ENCODE measurements around the gene CSGALNACT2.

The CSGALNACT2 gene

DNA sequence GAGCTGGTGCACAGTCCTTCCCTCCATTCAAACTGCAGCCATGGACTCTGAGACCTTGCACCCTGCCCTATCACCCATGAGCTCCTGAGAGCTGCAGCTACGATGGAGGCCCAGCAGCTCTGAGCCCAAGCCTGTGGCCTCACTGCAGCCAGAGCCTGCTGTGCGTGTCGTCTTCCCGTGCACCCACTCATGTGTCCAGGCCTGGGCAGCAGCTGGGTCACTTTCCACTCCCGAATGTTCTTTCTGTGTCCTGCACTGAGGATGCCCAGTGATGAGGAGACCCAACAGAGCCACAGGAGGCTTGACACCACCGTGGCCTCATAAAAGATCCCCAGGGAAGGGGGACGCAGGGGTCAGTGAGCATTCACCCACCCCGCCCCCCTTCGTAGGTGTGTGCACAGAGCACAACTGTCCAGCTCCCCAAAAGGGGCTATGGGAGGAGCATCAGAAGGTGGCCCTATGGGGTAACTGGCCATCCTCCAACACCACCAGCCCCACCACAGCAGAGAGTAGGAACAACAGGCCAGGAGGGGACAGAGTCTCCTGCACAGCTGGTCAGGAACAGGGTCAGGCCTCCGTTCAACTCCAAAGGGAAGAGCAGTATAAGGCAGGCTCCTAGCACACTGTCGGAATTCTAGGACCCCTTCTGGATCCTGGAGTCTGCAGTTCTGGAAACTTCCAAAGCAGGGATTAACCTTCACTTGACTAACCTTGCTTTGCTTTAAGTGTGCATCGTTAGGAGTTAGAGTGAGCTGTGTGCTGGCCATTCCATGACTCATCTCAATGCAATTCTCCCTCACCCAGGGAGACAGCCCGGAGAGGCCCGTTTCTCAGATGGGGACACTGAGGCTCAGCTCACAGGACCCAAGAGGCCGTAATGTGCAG lies 76.1 kb downstream of the CSGALNACT2 start:
- TF ChIP-seq, protein P1, sequence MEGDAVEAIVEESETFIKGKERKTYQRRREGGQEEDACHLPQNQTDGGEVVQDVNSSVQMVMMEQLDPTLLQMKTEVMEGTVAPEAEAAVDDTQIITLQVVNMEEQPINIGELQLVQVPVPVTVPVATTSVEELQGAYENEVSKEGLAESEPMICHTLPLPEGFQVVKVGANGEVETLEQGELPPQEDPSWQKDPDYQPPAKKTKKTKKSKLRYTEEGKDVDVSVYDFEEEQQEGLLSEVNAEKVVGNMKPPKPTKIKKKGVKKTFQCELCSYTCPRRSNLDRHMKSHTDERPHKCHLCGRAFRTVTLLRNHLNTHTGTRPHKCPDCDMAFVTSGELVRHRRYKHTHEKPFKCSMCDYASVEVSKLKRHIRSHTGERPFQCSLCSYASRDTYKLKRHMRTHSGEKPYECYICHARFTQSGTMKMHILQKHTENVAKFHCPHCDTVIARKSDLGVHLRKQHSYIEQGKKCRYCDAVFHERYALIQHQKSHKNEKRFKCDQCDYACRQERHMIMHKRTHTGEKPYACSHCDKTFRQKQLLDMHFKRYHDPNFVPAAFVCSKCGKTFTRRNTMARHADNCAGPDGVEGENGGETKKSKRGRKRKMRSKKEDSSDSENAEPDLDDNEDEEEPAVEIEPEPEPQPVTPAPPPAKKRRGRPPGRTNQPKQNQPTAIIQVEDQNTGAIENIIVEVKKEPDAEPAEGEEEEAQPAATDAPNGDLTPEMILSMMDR (IDR thresholded peaks at IDR 0.05; ENCODE audit: insufficient read depth, low read depth, low read length, missing control alignments) = no peak
- DNase-seq (ENCODE audit: low read depth) = no peak
- H3K4me3 ChIP-seq (ENCODE audit: low read depth, low read length) = no peak overlapping the region

DNA sequence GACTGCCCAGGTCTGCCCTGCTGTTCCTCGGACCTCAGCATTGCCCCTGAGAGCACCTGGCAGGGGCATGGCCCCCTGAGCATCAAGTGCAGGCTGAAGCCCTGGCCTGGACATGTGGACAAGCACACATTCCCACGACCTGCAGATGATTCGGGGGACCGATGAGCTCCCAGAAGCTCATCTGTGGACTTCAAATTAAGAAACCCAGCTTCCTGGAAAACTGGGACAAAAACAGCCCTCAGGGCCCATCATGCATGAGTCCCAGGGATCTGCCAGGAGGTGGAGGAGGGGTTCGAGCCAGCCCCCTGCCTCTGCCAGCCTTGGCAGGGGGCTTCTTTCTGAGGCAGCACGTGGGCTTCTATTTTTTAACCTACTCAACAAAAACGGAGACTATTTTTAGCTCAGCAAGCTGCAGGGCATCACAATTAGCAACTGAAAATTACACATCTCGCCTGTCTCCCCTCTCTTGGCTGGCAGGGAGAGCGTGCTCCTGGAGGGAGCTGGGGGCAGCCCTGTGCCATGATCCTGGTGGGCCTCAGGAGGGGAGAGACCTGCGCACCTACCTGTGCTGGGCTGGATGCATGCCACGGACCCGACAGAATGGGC lies 76.8 kb downstream of the CSGALNACT2 start:
- TF ChIP-seq, protein P1 (IDR thresholded peaks at IDR 0.05; ENCODE audit: insufficient read depth, low read depth, low read length, missing control alignments) = no peak
- H3K4me3 ChIP-seq (ENCODE audit: low read depth, low read length) = no peak overlapping the region
- DNase-seq (ENCODE audit: low read depth) = no peak

DNA sequence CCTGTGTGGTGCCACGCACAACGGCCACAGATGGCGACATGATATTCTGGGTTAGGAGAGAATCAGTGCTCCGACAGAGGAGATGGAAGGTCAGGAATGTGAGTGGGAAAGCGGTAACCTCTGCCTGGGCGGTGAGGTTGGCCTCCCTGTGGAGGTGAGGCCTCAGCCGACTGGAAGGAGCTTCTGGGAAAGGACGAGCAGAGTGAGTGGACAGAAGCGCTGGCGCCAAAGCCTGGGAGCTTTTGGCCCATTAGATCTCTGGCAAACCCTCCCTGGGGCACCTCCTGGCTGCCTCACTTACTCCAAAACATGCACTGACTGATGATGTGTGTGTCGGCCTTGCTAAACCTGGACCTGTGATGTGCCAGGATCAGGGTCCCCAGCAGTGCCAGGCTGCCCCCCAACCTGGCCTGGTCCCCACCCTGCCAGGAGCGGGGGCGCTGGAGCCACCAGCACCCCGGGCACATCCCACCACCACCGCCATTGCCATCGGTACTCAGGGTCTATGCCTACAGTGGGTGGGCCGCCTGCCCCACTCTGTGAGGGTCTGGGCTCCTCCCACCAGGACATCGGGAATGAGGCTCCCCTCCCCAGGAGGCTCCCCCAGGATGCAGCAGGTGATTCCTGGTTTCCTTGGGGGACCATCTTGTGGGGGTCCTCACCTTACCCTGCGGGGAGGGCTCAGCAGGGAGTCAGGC lies 77.7 kb downstream of the CSGALNACT2 start:
- no peak overlapping the region for H3K4me3 ChIP-seq (ENCODE audit: low read depth, low read length)
- DNase-seq (ENCODE audit: low read depth) = no peak
- TF ChIP-seq, protein P1 (IDR thresholded peaks at IDR 0.05; ENCODE audit: insufficient read depth, low read depth, low read length, missing control alignments) = no peak

DNA sequence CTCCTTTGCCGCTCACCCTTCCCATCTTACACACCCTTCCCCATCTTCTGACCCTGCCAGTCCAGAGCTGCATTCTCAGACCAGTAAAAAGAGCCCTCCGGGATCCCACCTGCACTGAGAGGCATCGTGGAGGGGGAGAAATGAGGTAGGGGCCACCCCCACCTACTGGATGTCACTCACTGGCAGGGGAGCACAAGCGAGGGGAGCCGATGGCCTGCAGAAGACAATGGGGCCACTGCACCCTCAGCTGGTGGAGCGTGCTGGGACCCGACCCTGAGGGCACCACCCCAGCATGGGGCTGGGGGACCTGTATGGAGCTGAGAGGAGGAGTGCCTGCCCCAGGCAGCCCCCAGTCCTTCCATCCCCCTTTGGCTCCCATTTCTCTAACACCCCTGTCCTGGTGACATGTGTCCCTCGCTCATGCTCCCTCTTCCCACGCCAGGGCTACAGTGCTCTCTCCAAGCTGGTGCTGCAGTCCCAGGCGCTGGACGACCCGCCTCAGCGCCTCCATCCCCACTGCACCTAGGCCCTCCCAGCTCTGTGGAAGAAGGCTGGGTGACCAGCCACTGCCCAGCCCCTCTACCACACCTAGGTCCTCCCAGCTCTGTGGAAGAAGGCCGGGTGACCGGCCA lies 78.8 kb downstream of the CSGALNACT2 start:
- TF ChIP-seq, protein P1 (IDR thresholded peaks at IDR 0.05; ENCODE audit: insufficient read depth, low read depth, low read length, missing control alignments) = no peak
- DNase-seq (ENCODE audit: low read depth) = no peak
- H3K4me3 ChIP-seq (ENCODE audit: low read depth, low read length) = no peak overlapping the region

DNA sequence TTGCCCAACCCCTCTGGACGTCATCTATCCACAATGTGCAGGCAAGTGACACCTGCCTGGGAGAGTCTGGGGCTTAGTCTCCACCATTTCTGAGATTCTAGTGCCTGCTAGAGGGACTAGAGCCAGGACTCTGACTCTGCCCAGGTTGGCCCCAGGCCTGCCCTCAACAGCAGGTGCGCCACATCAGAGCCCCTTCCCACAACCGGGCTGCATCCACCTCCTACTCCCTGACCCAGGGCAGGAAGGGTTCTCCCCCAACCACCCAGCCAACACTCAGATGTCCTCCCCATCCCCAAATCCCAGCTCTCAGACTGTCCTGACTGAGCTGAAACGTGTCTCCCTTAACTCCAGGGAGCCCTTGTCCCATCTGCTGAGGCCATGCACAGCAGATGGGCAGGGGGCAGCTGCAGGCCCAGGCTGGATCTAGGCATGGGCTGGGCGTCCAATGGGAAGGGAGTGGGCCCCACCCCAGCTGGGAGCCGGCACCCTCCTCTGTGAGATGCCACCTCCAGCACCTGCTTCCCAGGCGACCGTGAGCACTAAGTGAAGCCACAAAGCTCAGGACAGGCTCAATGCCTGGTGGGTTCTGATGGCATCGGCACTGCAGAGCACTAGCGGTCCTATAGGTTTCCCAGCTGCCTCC lies 79.4 kb downstream of the CSGALNACT2 start:
- TF ChIP-seq, protein P1 (IDR thresholded peaks at IDR 0.05; ENCODE audit: insufficient read depth, low read depth, low read length, missing control alignments) = no peak
- H3K4me3 ChIP-seq (ENCODE audit: low read depth, low read length) = no peak overlapping the region
- DNase-seq (ENCODE audit: low read depth) = no peak

DNA sequence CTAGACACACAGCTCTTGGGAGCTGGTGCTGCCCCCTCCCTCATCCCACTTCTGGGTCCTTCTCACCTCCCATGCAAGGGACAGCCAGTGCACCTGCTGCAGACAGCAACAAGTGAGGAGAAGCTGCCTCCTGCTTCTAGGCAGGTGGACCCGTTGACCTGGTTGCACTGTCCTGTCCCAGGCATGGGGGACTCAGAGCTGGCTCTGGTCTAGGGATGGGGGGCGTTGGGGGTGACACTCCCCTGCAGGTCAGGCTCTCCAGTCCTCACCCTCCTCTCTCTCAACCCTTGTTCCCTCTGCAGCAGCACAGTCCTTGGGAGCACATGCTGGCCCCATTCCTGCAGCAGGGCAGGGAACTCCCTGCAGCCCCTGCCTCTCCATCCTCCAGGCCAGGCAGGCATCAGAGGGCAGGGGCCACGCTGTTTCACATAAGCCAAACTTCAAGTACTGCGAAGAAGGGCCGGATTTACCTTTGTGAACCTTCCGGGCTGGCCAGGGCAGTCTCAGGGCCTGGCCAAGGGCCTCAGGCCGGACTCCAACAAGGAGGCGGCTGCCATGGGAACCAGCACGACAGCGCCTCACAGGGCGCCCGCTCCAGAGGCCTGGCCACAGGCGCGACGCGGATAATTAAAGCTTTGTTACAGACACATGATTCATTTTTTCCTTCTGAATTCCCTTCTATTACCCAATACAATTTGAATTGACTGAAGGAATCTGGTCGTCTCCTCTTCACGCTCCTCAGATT lies 80.1 kb downstream of the CSGALNACT2 start:
- DNase-seq (ENCODE audit: low read depth) = no peak
- no peak overlapping the region for H3K4me3 ChIP-seq (ENCODE audit: low read depth, low read length)
- TF ChIP-seq, protein P1 (IDR thresholded peaks at IDR 0.05; ENCODE audit: insufficient read depth, low read depth, low read length, missing control alignments) = no peak

Measured in GM12865 (cell line).